ENCODE results near the gene KRT33B. TPM values are rescaled to one million over a fixed set of nuclear protein-coding genes. Genes with fewer than 3 reads are reported as not detected.

The KRT33B gene
- total and polyA plus RNA-seq, 7 donors, result not detected

DNA sequence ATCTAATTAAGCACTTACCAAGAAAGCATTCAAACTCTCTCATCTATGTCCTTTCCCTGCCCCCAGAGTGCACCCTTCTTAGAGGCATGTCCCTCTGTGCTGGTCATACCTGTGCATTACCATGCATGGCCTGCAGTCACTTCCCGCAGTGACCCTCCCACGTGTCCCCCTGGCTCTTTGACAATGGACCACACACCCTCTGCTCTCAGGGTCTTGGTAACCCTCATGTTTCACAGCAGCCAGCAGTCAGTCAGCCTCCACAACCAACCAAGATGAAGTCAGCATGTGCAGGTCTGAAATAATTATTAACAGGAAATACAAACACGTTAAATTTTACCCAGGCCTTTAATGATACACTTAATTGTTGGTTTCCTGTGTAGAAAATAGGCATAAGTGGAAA lies 29.1 kb downstream of the KRT33B start:
- no peaks in the 10 kb centered on the region for H3K27me3 ChIP-seq (ENCODE audit: insufficient read depth in 3 of 3, low read length in 2 of 3)
- TF ChIP-seq, protein P1, sequence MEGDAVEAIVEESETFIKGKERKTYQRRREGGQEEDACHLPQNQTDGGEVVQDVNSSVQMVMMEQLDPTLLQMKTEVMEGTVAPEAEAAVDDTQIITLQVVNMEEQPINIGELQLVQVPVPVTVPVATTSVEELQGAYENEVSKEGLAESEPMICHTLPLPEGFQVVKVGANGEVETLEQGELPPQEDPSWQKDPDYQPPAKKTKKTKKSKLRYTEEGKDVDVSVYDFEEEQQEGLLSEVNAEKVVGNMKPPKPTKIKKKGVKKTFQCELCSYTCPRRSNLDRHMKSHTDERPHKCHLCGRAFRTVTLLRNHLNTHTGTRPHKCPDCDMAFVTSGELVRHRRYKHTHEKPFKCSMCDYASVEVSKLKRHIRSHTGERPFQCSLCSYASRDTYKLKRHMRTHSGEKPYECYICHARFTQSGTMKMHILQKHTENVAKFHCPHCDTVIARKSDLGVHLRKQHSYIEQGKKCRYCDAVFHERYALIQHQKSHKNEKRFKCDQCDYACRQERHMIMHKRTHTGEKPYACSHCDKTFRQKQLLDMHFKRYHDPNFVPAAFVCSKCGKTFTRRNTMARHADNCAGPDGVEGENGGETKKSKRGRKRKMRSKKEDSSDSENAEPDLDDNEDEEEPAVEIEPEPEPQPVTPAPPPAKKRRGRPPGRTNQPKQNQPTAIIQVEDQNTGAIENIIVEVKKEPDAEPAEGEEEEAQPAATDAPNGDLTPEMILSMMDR (IDR thresholded peaks at IDR 0.05), result no peak
- no peak overlapping the region for H3K4me3 ChIP-seq
- WGBS, 3 donors, result 35 to 44% (median 35%) methylated on average over 3 of the region's 3 CpGs
- H3K9me3 ChIP-seq, result no peaks in the 10 kb centered on the region
- no peaks in the 10 kb centered on the region for H3K36me3 ChIP-seq (ENCODE audit: insufficient read depth in 1 of 2, low read depth in 1 of 2)
- H3K27ac ChIP-seq, result no peak overlapping the region
- DNase-seq, result no peak
- H3K4me1 ChIP-seq, result no peaks in the 10 kb centered on the region
- ATAC-seq, result no peak
- intact Hi-C loops (cut with DNase I), result no loop called here

DNA sequence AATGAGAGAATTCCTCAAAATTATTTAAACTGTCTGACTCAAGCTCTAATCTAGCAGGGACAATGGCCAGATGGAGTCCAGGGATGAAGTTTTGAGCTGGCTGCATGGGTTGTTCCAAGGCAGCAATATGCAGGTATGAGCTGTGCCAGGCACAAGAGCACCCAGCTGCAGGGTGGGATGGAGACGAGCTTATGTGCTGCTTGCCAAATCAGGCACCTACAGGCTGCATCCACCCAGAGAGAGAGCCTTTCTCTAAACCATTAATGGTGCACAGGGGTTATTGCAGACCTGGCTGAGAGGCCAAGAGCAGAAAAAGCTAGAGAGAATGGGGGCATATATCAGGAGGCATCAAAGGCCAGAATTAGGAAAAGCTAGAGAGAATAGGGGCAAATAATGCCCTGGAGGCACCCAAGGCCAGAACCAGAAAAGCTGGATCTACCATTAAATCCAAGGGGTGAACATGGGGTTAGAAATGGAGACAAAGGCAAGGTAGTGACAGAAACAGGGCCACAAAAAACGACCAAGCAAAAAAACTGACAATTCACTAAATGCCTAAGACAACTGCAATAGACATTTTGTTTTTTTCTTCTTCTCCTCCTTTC lies 29.9 kb downstream of the KRT33B start:
- Histone ChIP-seq H3K36me3 (ENCODE audit: insufficient read depth in 1 of 2, low read depth in 1 of 2) (no peaks in the 10 kb centered on the region), H3K4me3 (no peak overlapping the region), H3K9me3 (no peaks in the 10 kb centered on the region), H3K27ac (no peak overlapping the region), H3K4me1 (no peaks in the 10 kb centered on the region), H3K27me3 (ENCODE audit: insufficient read depth in 3 of 3, low read length in 2 of 3) (no peaks in the 10 kb centered on the region)
- no peak for ATAC-seq
- TF ChIP-seq, protein P1 (IDR thresholded peaks at IDR 0.05), result no peak
- whole genome bisulfite sequencing, 3 donors, result 44 to 65% (median 57%) methylated on average over 2 of the region's 2 CpGs
- DNase-seq, result no peak
- intact Hi-C loops (cut with DNase I), result no loop called here

DNA sequence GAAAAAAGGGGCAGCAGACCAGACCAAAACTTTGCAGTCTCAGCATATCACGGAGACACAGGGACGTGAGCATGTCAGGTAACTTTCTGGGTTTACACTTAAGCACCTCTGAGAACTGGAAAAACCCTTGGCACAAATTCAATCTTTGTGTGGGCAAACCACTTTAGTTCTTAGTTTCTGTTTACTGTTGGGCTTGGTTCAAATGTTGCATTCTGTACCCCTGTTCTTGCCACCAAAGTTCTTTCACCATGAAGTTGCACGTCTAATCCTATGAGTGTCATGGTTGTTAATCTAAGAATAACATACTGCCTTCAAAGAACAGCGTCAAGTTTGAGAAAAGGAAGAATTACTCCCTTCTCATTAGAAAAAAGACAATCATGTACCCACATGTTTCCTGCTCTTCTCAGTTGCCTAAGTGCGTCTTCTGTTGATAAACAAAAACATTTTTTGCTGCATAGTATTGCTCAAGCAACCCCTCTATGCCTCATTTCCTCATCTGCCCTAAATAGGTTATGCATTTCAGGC lies 30.6 kb downstream of the KRT33B start:
- DNase-seq, result no peak
- TF ChIP-seq, protein P1 (IDR thresholded peaks at IDR 0.05), result no peak
- no peaks in the 10 kb centered on the region for H3K27me3 ChIP-seq (ENCODE audit: insufficient read depth in 3 of 3, low read length in 2 of 3)
- H3K4me3 ChIP-seq, result no peak overlapping the region
- intact Hi-C loops (cut with DNase I), result no loop called here
- ATAC-seq, result no peak
- H3K9me3 ChIP-seq, result no peaks in the 10 kb centered on the region
- no peaks in the 10 kb centered on the region for H3K4me1 ChIP-seq
- no peak overlapping the region for H3K27ac ChIP-seq
- WGBS, 3 donors, result 48 to 60% (median 53%) methylated on average over 5 of the region's 5 CpGs
- no peaks in the 10 kb centered on the region for H3K36me3 ChIP-seq (ENCODE audit: insufficient read depth in 1 of 2, low read depth in 1 of 2)

DNA sequence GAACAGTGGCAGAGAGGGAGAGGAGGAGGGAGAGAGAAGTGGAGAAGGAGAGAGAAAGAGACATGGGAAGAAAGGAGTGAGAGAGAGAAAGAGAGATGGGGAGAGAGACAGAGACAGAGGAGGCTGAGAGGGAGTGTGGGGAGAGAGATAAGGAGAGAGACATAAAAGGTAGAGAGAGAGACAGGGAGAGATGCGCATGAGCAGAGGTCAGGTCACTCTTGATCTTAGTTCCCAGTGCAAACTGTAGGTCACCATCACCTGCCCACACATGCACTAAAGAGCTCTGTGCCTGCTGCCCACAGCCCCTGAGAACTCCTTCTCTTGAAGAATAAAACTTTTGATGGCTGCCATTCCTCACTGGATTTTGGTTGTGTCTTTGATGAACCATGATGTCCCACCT lies 33.9 kb downstream of the KRT33B start:
- Histone ChIP-seq H3K36me3 (ENCODE audit: insufficient read depth in 1 of 2, low read depth in 1 of 2) (no peaks in the 10 kb centered on the region), H3K9me3 (no peaks in the 10 kb centered on the region), H3K27ac (no peak overlapping the region), H3K4me3 (no peak overlapping the region), H3K27me3 (ENCODE audit: insufficient read depth in 3 of 3, low read length in 2 of 3) (no peaks in the 10 kb centered on the region), H3K4me1 (no peaks in the 10 kb centered on the region)
- 93 to 100% (median 93%) methylated on average over 1 of the region's 1 CpG for WGBS, 3 donors
- intact Hi-C loops (cut with DNase I), result no loop called here
- ATAC-seq (no peak), DNase-seq (no peak)
- TF ChIP-seq, protein P1 (IDR thresholded peaks at IDR 0.05), result no peak
